Metanephros (tissue), 1 donor: ENCODE data around the gene AKT3. TPM values are rescaled to one million over a fixed set of nuclear protein-coding genes. Genes with fewer than 3 reads are reported as not detected.

Experiments
- total RNA-seq: library from RNA; depleted of rRNA; stranded (reverse); fragments of >200 nt; gene quantifications from one replicate; pipeline ENCODE4 v1.2.3, GENCODE V29; 2014

AKT3 gene
- total RNA-seq = 31.6 TPM

GRCh38 chr1:243850202-243850451 is at the start of gene AKT3:
Gene AKT3, minus strand, starts transcription at chr1:243850243. Its CDS starts 7,073 bp downstream, at chr1:243843170.

Other genes starting within 250 kb of the AKT3 start
- 30.4 TPM for gene ZBTB18, start 201.0 kb upstream of the AKT3 start, total RNA-seq